Measurements from ENCODE around the gene MMP24OS.

GRCh38 chr20:35295058-35295457 is 17.1 kb upstream of the MMP24OS start:
- no peak for TF ChIP-seq CTCF (IDR thresholded peaks at IDR 0.05)
- no peak for TF ChIP-seq POLR2A (IDR thresholded peaks at IDR 0.05)
